GM10266 (cell line): ENCODE results near the gene GPR151.

ENCODE experiments used
- DNase-seq: peaks from one replicate; pipeline ENCODE4 v3.0.0; 2012; ENCODE audit errors: extremely low spot score
- TF ChIP-seq, protein P1 (sequence below): IDR thresholded peaks from 2 replicates; pipeline ENCODE4 v1.5.1; 2012; ENCODE audit warnings: mild to moderate bottlenecking, low read depth; ENCODE audit not compliant: control insufficient read depth, insufficient read depth; ENCODE audit errors: missing control alignments

The GPR151 gene

GRCh38 chr5:146475190-146475780 lies 40.7 kb downstream of the GPR151 start:
- no peak for DNase-seq
- TF ChIP-seq, protein P1, sequence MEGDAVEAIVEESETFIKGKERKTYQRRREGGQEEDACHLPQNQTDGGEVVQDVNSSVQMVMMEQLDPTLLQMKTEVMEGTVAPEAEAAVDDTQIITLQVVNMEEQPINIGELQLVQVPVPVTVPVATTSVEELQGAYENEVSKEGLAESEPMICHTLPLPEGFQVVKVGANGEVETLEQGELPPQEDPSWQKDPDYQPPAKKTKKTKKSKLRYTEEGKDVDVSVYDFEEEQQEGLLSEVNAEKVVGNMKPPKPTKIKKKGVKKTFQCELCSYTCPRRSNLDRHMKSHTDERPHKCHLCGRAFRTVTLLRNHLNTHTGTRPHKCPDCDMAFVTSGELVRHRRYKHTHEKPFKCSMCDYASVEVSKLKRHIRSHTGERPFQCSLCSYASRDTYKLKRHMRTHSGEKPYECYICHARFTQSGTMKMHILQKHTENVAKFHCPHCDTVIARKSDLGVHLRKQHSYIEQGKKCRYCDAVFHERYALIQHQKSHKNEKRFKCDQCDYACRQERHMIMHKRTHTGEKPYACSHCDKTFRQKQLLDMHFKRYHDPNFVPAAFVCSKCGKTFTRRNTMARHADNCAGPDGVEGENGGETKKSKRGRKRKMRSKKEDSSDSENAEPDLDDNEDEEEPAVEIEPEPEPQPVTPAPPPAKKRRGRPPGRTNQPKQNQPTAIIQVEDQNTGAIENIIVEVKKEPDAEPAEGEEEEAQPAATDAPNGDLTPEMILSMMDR = no peak

GRCh38 chr5:146474065-146474464 lies 41.9 kb downstream of the GPR151 start:
- TF ChIP-seq, protein P1 = no peak
- DNase-seq = no peak

DNA sequence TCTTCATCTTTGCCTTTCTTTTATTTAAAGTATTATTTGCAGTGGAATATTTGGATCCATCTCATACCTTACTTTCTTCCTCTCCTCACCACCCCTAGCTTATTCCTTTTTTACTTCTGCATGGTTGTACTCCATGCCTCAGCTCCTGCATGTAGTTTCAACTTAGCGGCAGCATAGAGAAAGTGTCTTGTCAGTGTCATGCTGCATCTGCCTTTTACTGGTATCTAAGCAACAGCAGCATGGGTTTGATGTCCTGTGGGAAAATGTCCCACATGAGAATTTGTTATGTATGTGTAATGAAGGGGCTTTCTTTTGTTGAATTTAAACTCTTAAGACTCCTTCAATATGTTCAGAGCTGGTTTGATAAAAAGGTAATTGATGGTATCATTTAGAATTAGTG lies 48.2 kb downstream of the GPR151 start:
- TF ChIP-seq, protein P1 = no peak
- no peak for DNase-seq

DNA sequence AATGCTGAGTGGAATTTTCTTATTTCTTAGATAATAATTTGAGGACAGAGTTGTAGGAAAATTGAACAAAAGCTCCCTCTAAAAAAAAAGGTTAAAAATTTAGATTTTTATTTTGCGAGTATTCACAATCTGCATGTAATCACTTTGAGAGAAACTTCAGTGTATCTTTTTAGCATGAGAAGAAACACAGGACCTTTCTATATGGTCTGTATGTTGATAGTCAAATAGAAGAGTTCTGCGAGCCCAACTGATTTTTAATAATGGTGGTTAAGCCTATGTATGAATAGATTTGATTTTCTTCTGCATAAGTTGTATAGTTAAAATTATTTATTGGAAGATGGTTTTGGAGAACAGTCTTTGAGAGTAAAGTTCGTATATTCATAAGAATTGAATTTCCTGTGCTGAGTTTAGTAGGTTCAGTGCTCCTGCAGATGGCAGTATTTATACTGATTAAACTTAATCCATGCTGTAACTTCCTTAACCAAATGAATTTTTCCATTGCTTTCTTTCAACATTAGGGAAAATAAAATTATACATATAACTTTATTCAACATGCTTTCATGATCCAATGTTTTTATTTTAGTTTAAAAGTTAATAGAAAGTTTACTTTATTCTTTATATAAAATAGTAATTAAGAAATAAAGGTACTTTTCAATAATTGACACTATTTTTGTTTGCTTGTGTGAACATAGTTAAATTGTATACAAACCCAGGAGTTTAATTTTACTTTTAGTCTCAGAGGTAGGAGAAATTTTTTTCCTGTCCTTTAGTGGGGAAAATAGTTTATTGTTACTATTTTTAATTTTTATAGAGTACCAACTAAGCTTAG lies 49.3 kb downstream of the GPR151 start:
- TF ChIP-seq, protein P1 = no peak
- DNase-seq = no peak

DNA sequence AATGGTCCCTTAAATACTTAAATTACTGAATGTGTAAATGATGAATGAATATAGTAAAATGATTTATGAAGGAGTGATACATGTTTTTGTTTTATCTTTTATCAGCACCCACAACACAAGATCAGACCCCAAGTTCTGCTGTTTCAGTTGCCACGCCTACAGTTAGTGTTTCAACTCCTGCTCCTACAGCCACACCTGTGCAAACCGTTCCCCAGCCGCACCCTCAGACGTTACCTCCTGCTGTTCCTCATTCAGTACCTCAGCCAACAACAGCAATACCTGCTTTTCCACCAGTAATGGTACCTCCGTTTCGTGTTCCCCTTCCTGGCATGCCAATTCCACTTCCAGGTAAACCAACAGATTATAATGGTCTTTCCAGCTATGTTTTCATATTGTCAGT lies 52.5 kb downstream of the GPR151 start:
- TF ChIP-seq, protein P1 = no peak
- no peak for DNase-seq
